CD4-positive, alpha-beta memory T cell (primary cell): ENCODE data around the gene GEN1. TPM values are rescaled to one million over a fixed set of nuclear protein-coding genes. Genes with fewer than 3 reads are reported as not detected.

Experiments used
- CTCF ChIA-PET: fragments of 350-600 bp; sonication (Branson Sonifier 250); formaldehyde crosslinking; loops from one replicate; lab custom pipeline; 2021; ENCODE audit warnings: inconsistent platforms; ENCODE audit not compliant: partially characterized antibody; lab: Charles Lee
- POLR2A ChIA-PET: fragments of 350-600 bp; sonication (Branson Sonifier 250); formaldehyde crosslinking; loops from one replicate; lab custom pipeline; 2021; ENCODE audit not compliant: partially characterized antibody; lab: Charles Lee
- DNase-seq, 5 donors: peaks; one replicate each; pipeline versions ENCODE4 v3.0.0 to v3.0.0-alpha.2; 2020 to 2022; ENCODE audit warnings: mixed read lengths in 1 of 5
- H3K27ac ChIP-seq: one replicate; pipeline ENCODE4 v1.7.0; 2013; ENCODE audit warnings: low read depth, low read length
- H3K27me3 ChIP-seq: 2 replicates; pipeline ENCODE4 v1.7.0; 2013; ENCODE audit warnings: mild to moderate bottlenecking, low read length, moderate library complexity; ENCODE audit not compliant: insufficient read depth
- H3K36me3 ChIP-seq: 2 replicates; pipeline ENCODE4 v1.7.0; 2013; ENCODE audit warnings: mild to moderate bottlenecking, low read length, moderate library complexity; ENCODE audit not compliant: insufficient read depth
- H3K4me1 ChIP-seq: 2 replicates; pipeline ENCODE4 v1.7.0; 2013; ENCODE audit warnings: mild to moderate bottlenecking, low read length, moderate library complexity; ENCODE audit not compliant: insufficient read depth
- H3K4me3 ChIP-seq, 2 donors: one replicate each; pipeline ENCODE4 v1.7.0; 2013; ENCODE audit warnings: low read length in 2 of 2, mild to moderate bottlenecking in 1 of 2
- H3K9me3 ChIP-seq, 2 donors: one replicate each; pipeline ENCODE4 v1.7.0; 2013; ENCODE audit warnings: low read length in 2 of 2, control low read depth in 1 of 2; ENCODE audit not compliant: control insufficient read depth in 1 of 2
- H3K27ac Mint-ChIP-seq, 7 donors: one replicate each; pipeline ENCODE4 v1.8.0; 2020 to 2021; ENCODE audit warnings: mixed read lengths in 7 of 7, mild to moderate bottlenecking in 6 of 7, inconsistent platforms in 3 of 7, moderate library complexity in 3 of 7
- H3K27me3 Mint-ChIP-seq, 2 donors: one replicate each; pipeline ENCODE4 v1.8.0; 2020 to 2021; ENCODE audit warnings: mixed read lengths in 2 of 2
- H3K36me3 Mint-ChIP-seq, 2 donors: one replicate each; pipeline ENCODE4 v1.8.0; 2020 to 2021; ENCODE audit warnings: mixed read lengths in 2 of 2, inconsistent platforms in 1 of 2, mild to moderate bottlenecking in 1 of 2
- H3K4me1 Mint-ChIP-seq, 4 donors: one replicate each; pipeline ENCODE4 v1.8.0; 2020 to 2021; ENCODE audit warnings: mixed read lengths in 4 of 4, mild to moderate bottlenecking in 1 of 4
- H3K4me3 Mint-ChIP-seq, 8 donors: one replicate each; pipeline ENCODE4 v1.8.0; 2020 to 2021; ENCODE audit warnings: mixed read lengths in 8 of 8, mild to moderate bottlenecking in 7 of 8, moderate library complexity in 6 of 8, inconsistent platforms in 3 of 8
- H3K9me3 Mint-ChIP-seq, 8 donors: one replicate each; pipeline ENCODE4 v1.8.0; 2020 to 2021; ENCODE audit warnings: mixed read lengths in 8 of 8, mild to moderate bottlenecking in 5 of 8, inconsistent platforms in 3 of 8, moderate library complexity in 1 of 8
- intact Hi-C: fragments of 100-400 bp; cut with micrococcal nuclease; formaldehyde crosslinking; loops from one replicate; pipeline ENCODE4 v1.15.1; 2023
- polyA plus RNA-seq, 2 donors: library from polyadenylated mRNA; unstranded; fragments of 300-500 nt; fragmentation: Illumina TruSeq; gene quantifications; one replicate each; pipeline ENCODE4 v1.2.3, GENCODE V29; 2021
- total RNA-seq, 2 experiments: library from RNA; stranded (reverse); gene quantifications; one replicate each; pipeline ENCODE4 v1.2.3, GENCODE V29; 2021

Gene GEN1
- total and polyA plus RNA-seq, 4 experiments from 2014 or later: 0.22 to 6.2 (median 3.4) TPM

GRCh38 chr2:17804358-17804757, 50.4 kb downstream of the GEN1 start:
- no peak overlapping the region for H3K4me3 ChIP-seq
- Mint-ChIP-seq H3K36me3 (no peaks in the 10 kb centered on the region), H3K4me3 (no peak overlapping the region), H3K27me3 (peaks cover 7 to 10% of the 10 kb centered on the region in 2 donors), H3K4me1 (no peaks in the 10 kb centered on the region), H3K27ac (no peak overlapping the region), H3K9me3 (peaks cover 0 to 2% (median 0%) of the 10 kb centered on the region in 8 donors)
- ChIA-PET POLR2A (no interaction called here), CTCF (no interaction called here)
- no peaks in the 10 kb centered on the region for H3K36me3 ChIP-seq
- no peaks in the 10 kb centered on the region for H3K9me3 ChIP-seq
- H3K4me1 ChIP-seq: no peaks in the 10 kb centered on the region
- H3K27me3 ChIP-seq: no peaks in the 10 kb centered on the region
- H3K27ac ChIP-seq: no peak overlapping the region
- no peak for DNase-seq
- intact Hi-C loops: no loop called here

GRCh38 chr2:17805166-17805565, 51.2 kb downstream of the GEN1 start:
- no peak overlapping the region for H3K4me3 ChIP-seq
- H3K4me1 ChIP-seq: no peaks in the 10 kb centered on the region
- CTCF ChIA-PET: no interaction called here
- H3K27me3 ChIP-seq: no peaks in the 10 kb centered on the region
- H3K27me3 Mint-ChIP-seq: peaks cover 7 to 12% of the 10 kb centered on the region in 2 donors
- POLR2A ChIA-PET: no interaction called here
- no peak overlapping the region for H3K4me3 Mint-ChIP-seq
- H3K9me3 Mint-ChIP-seq: peaks cover 0 to 2% (median 0%) of the 10 kb centered on the region in 8 donors
- intact Hi-C loops: no loop called here
- no peak overlapping the region for H3K27ac ChIP-seq
- no peaks in the 10 kb centered on the region for H3K36me3 Mint-ChIP-seq
- no peaks in the 10 kb centered on the region for H3K9me3 ChIP-seq
- no peaks in the 10 kb centered on the region for H3K36me3 ChIP-seq
- no peak overlapping the region for H3K27ac Mint-ChIP-seq
- no peak for DNase-seq
- no peaks in the 10 kb centered on the region for H3K4me1 Mint-ChIP-seq

DNA sequence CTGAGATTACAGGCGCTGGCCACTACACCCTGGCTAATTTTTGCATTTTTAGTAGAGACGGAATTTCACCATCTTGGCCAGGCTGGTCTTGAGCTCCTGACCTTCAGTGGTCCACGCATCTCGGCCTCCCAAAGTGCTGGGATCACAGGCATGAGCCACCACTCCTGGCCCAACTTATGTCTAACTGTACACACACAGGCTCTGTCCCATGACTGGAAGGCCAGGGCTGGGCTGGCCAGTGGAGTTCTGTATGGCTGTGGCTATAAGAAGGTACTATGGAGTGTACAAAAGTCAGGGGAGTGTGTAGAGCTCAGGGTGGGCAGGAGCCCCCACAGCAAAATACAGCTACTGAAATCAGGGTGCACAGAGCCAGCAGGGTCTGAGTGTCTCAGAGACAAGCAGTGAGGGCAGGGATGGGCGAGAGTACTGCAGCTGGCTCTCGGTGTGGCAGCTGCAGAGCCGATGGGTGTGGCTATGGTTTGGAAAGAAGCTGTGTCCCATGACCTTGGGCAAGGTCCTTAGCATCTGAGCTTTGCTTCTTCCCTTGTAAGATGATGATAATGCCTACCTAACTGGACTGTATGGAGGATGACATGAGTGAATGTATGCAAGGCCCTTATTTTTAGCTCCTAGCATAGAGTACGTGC, 51.9 kb downstream of the GEN1 start:
- Histone ChIP-seq H3K4me1 (no peaks in the 10 kb centered on the region), H3K27me3 (no peaks in the 10 kb centered on the region), H3K9me3 (no peaks in the 10 kb centered on the region), H3K4me3 (no peak overlapping the region), H3K27ac (no peak overlapping the region), H3K36me3 (no peaks in the 10 kb centered on the region)
- H3K27ac Mint-ChIP-seq: no peak overlapping the region
- ChIA-PET CTCF (no interaction called here), POLR2A (no interaction called here)
- H3K36me3 Mint-ChIP-seq: no peaks in the 10 kb centered on the region
- no peak overlapping the region for H3K4me3 Mint-ChIP-seq
- no peaks in the 10 kb centered on the region for H3K4me1 Mint-ChIP-seq
- peaks cover 0 to 2% (median 0%) of the 10 kb centered on the region in 8 donors for H3K9me3 Mint-ChIP-seq
- H3K27me3 Mint-ChIP-seq: peaks cover 7 to 13% of the 10 kb centered on the region in 2 donors
- DNase-seq: no peak
- intact Hi-C loops: no loop called here

- no peak overlapping the region for H3K4me3 Mint-ChIP-seq
- peaks cover 0 to 2% (median 0%) of the 10 kb centered on the region in 8 donors for H3K9me3 Mint-ChIP-seq
- Histone ChIP-seq H3K4me3 (no peak overlapping the region), H3K4me1 (no peaks in the 10 kb centered on the region), H3K36me3 (no peaks in the 10 kb centered on the region), H3K9me3 (no peaks in the 10 kb centered on the region), H3K27ac (no peak overlapping the region), H3K27me3 (no peaks in the 10 kb centered on the region)
- no peaks in the 10 kb centered on the region for H3K36me3 Mint-ChIP-seq
- intact Hi-C loops: no loop called here
- DNase-seq: no peak
- H3K27ac Mint-ChIP-seq: no peak overlapping the region
- ChIA-PET CTCF (no interaction called here), POLR2A (no interaction called here)
- peaks cover 5 to 22% of the 10 kb centered on the region in 2 donors for H3K27me3 Mint-ChIP-seq
- H3K4me1 Mint-ChIP-seq: no peaks in the 10 kb centered on the region
Observed at GRCh38 chr2:17813010-17813741, 59.2 kb downstream of the GEN1 start.

GRCh38 chr2:17813742-17814473, 60.0 kb downstream of the GEN1 start:
- Histone ChIP-seq H3K9me3 (no peaks in the 10 kb centered on the region), H3K27me3 (no peaks in the 10 kb centered on the region), H3K36me3 (no peaks in the 10 kb centered on the region), H3K27ac (no peak overlapping the region), H3K4me1 (no peaks in the 10 kb centered on the region), H3K4me3 (no peak overlapping the region)
- CTCF ChIA-PET: no interaction called here
- no peak overlapping the region for H3K27ac Mint-ChIP-seq
- no peaks in the 10 kb centered on the region for H3K4me1 Mint-ChIP-seq
- H3K27me3 Mint-ChIP-seq: peaks cover 5 to 22% of the 10 kb centered on the region in 2 donors
- H3K36me3 Mint-ChIP-seq: no peaks in the 10 kb centered on the region
- intact Hi-C loops: no loop called here
- no peak overlapping the region for H3K4me3 Mint-ChIP-seq
- H3K9me3 Mint-ChIP-seq: no peaks in the 10 kb centered on the region
- DNase-seq: no peak
- POLR2A ChIA-PET: no interaction called here

- no peaks in the 10 kb centered on the region for H3K9me3 ChIP-seq
- POLR2A ChIA-PET: no interaction called here
- H3K27ac ChIP-seq: no peak overlapping the region
- CTCF ChIA-PET: no interaction called here
- no peak overlapping the region for H3K4me3 Mint-ChIP-seq
- H3K36me3 ChIP-seq: no peaks in the 10 kb centered on the region
- H3K36me3 Mint-ChIP-seq: no peaks in the 10 kb centered on the region
- intact Hi-C loops: no loop called here
- no peaks in the 10 kb centered on the region for H3K27me3 ChIP-seq
- no peak overlapping the region for H3K27ac Mint-ChIP-seq
- DNase-seq: no peak
- peaks cover 5 to 21% of the 10 kb centered on the region in 2 donors for H3K27me3 Mint-ChIP-seq
- H3K4me3 ChIP-seq: no peak overlapping the region
- no peaks in the 10 kb centered on the region for H3K4me1 Mint-ChIP-seq
- no peaks in the 10 kb centered on the region for H3K9me3 Mint-ChIP-seq
- H3K4me1 ChIP-seq: no peaks in the 10 kb centered on the region
Observed at GRCh38 chr2:17814601-17815000, 60.7 kb downstream of the GEN1 start.

GRCh38 chr2:17815468-17816184, 61.7 kb downstream of the GEN1 start:
- Histone ChIP-seq H3K4me1 (no peaks in the 10 kb centered on the region), H3K36me3 (no peaks in the 10 kb centered on the region), H3K27ac (no peak overlapping the region), H3K4me3 (no peak overlapping the region), H3K27me3 (no peaks in the 10 kb centered on the region), H3K9me3 (no peaks in the 10 kb centered on the region)
- Mint-ChIP-seq H3K4me3 (no peak overlapping the region), H3K27me3 (peaks cover 5 to 20% of the 10 kb centered on the region in 2 donors), H3K36me3 (no peaks in the 10 kb centered on the region), H3K9me3 (no peaks in the 10 kb centered on the region), H3K27ac (no peak overlapping the region), H3K4me1 (no peaks in the 10 kb centered on the region)
- CTCF ChIA-PET: interaction anchor here (1.4 kb wide), 1 partner anchor 12 kb away, joined by 3 read pairs; no protein-coding TSS in a partner anchor
- DNase-seq: no peak
- intact Hi-C loops: no loop called here
- POLR2A ChIA-PET: no interaction called here
